ENCODE data around the gene HOXB9.

The HOXB9 gene

DNA sequence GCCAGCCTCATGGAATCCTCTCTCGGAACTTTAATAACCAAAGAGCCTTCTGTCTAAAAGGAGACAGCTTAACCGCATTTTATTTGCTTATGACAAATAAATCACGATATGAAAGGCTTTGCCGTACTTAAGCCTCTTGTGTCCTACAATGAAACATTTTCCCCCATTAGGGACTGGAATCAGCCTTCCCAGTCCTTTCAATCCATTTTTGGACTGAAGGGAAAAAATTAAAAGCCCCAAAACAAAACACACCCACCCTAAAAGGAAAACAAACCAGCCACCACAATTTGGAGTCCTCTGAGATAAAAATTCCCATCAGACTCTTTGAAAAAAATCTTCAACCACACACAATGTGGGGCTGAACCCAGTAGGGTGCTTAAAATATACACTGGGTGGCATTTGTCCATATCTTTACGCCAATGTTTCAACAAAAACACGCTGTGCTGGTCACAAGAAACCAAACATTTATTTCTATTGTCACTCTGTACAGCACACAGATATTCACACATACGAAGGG, 51.0 kb downstream of the HOXB9 start:
- Histone ChIP-seq H3K9ac (ENCODE audit: low read depth, low read length) (no peak overlapping the region), H3K36me3 (ENCODE audit: insufficient read depth, low read length) (no peaks in the 10 kb centered on the region), H3K4me1 (ENCODE audit: insufficient read depth, low read length) (peaks cover 17% of the 10 kb centered on the region), H3K9me3 (ENCODE audit: control insufficient read depth, insufficient read depth, low read length) (no peaks in the 10 kb centered on the region)

DNA sequence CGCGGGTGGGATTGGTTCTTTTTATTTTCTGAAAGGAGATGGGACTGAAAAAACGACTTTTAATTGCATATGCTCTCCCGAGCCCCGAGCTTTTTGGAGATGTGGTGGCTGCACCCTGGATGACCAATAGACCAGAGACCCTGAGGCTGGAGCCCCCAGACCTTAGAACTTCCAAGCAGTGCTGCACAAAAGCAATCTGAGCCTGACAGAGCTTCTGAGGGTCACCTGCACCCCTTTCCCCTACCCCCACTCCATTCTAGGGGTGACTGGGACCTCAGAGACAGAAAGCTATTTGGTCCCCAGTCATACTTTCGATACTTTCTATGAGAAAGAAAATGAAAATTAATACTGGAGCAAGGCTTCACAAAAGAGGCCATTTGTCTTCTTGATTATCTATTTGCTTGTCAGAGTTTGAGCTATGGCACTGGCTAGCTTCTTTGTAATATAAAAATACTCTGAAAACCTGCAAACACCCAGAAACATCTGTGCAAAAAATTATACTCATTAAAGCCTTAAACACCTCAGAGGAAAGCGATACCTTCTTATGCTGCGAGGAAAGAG, 51.6 kb downstream of the HOXB9 start:
- Histone ChIP-seq H3K9ac (ENCODE audit: low read depth, low read length) (no peak overlapping the region), H3K36me3 (ENCODE audit: insufficient read depth, low read length) (no peaks in the 10 kb centered on the region), H3K4me1 (ENCODE audit: insufficient read depth, low read length) (peaks cover 21% of the 10 kb centered on the region), H3K9me3 (ENCODE audit: control insufficient read depth, insufficient read depth, low read length) (no peaks in the 10 kb centered on the region)

DNA sequence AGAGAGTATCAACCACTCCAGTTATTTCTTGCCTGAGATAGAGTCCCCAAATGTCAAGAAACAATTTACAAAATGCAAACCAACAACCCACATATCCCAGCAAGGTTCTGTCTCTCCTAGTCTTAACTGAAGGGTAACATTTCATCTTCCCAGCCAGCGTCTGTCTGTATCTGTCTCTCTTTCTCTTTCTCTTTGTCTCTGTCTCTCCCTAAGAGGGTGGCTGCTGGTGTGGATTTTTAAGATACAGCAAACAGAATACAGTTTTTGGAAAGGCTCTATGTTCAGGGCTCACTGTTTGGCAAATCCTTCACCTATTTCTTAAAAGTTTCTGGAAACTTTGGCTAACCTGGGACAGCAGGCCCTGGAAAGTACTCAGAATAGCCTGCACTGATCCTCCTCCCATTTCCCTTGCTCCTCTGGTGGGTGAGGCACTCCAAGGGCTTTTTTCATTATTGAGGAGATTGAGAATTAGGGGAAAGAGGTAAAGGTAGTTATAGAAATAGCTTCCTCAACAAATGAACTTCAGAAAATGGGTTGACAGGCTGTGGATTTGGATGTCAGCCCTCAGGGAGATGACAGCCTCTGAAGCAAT, 54.2 kb downstream of the HOXB9 start:
- Histone ChIP-seq H3K4me1 (ENCODE audit: insufficient read depth, low read length) (peaks cover 28% of the 10 kb centered on the region), H3K9me3 (ENCODE audit: control insufficient read depth, insufficient read depth, low read length) (no peaks in the 10 kb centered on the region; the same call in none of the 2 replicates), H3K36me3 (ENCODE audit: insufficient read depth, low read length) (no peaks in the 10 kb centered on the region), H3K9ac (ENCODE audit: low read depth, low read length) (no peak overlapping the region)
